NK-92 (cell line): Measurements from ENCODE around the gene FOXO4.
A peak's percentile ranks its signal among the peaks of the same experiment; 100 is the strongest.
"Not testable (repeated sequence)": the region's sequence is repeated elsewhere in the genome, so short reads cannot be mapped to it uniquely, and the experiment has no call there.

Experiments used
- DNase-seq: peaks from one replicate; lab custom pipeline; 2025; ENCODE audit not compliant: unreplicated experiment; lab: John Stamatoyannopoulos, UW

FOXO4 gene

DNA sequence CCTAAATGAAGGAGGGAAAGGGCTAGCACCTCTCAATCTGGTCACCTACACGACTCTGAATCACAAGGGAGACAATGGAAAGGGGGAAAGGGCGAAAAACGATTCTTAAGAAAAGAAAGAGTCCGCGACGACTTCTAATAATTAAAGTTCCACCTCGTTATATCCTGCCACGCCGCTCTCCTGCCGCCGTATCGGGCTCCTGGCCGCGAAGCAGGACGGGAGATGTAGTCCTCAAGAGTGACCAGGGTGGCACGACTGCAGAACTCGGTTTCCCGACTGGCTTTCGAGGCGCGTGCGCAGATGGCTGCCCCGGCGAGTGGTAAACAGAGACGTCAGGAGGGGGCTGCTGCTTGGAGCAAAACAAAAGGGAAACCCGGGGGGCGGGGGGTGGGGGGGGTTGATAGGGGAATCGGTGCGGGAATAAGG is at the start of gene FOXO4:
Gene FOXO4, plus strand, starts transcription at position 297 of the 426 bp plus-strand sequence. CDS start 678 bp downstream, outside the sequence.
- DNase-seq, result peak; percentile 11

GRCh38 chrX:71047891-71048290 is 47.8 kb upstream of the FOXO4 start:
- not testable (repeated sequence) for DNase-seq

DNA sequence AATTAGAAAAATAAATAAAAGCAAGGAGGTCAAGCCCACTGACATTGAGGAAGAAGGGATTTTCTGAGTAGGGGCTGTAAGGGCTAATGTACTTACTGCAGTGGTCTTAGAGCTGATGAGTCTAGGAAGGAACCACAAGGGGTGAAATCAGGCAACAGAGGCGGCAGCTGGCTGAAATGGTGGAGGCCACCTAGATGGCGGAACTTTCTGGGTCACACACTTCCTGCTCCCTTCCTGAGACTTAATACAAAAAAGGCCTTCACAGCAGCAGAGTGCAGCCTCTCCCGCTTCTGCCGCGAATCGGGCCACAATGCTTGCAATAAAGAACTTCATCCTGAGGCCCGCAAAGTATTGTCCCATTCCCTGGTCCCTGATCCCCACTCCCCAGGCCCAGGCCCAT is 42.9 kb upstream of the FOXO4 start:
- DNase-seq, result no peak

- DNase-seq, result no peak
These were observed 42.4 kb upstream of the FOXO4 start for GRCh38 chrX:71053217-71053621.

DNA sequence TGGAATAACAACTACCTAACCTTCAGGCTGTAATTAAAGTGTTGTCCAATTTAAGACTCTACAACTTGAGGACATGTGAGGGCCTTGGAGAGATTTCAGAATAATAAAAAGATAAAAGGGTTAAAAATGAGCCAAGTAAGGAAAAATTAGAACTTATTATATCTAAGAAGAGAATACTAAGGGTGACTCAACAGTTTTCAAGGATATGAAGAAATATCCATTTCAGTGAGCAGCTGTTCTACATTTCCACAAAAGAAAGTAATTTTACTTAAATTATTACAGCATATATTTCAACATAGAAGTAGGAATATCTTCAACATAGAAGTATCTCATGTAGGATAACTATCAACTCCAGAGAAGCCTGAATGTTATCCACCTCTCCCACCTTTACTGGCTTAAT is 38.8 kb upstream of the FOXO4 start:
- DNase-seq, result no peak

DNA sequence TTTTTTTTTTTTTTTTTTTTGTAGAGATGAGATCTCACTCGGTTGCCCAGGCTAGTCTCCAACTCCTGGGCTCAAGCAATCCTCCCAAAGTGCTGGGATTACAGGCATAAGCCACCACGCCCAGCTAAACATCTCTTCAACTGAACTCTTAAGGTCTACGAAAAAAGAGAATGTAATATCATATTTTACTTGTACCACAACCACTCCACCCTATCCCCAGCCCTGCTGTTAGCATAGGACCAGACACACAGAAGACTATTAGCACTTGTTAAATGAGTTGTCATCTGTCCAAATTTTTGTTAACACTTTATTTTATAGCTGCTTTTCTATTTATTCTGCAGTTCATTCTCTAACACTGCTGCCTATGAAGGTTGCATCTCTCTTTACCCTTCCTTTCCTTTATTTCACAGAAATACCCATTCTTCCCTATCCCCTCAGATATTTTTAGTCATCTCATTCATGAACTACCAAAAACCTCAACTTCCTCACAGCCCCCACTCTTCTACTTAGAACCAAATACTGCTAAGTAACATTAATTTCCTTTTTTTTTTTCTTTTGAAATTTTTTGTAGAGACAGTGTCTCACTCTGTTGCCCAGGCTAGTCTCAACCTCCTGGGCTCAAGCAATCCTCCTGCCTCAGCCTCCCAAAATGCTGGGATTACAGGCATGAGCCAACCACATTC is 37.7 kb upstream of the FOXO4 start:
- no peak for DNase-seq

DNA sequence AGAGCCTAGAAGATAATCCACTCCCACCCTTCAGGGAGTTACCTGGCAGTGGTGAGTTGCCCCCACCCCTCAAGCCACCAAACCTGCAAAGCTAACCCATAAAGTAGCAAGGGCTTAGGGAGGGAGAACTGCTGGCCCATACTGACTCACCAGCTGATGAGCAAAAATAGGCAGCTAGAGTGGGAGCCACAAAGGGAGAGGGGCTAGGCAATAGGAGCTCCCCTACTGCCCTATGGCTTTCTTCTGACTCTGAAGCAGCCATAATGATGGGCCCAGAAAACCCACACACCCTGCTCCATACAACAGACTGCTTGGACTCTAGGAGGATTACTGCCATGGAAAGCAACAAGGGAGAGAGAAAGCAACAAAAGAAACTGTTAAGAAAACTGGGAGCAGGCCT is 35.5 kb upstream of the FOXO4 start:
- DNase-seq, result no peak

GRCh38 chrX:71067089-71067488 is 28.6 kb upstream of the FOXO4 start:
- DNase-seq, result no peak

DNA sequence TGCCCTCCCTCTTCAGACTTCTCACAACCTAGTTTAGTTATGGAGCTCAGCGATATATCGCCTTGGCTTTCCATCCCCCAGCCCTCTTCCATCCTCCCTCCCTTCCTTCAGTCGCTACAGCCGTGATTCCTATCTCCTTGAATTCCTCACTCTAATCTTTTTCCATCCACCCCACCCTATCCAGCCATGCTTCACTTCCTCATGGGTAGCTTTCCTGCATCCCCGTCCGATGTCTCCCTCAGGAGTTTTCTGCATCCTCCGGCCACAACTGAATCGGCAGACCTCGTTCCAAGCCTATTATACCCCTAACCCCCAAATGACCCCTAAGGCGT is 28.0 kb upstream of the FOXO4 start:
- DNase-seq, result no peak

- peak; percentile 16 for DNase-seq
These were observed 27.4 kb upstream of the FOXO4 start, which contains the start of gene SNX12 for GRCh38 chrX:71068044-71068918. SNX12 (minus strand) TSS chrX:71068334; CDS start chrX:71068306, 28 bp downstream.

GRCh38 chrX:71070531-71070930 is 25.1 kb upstream of the FOXO4 start:
- DNase-seq, result no peak

GRCh38 chrX:71081330-71082123 is 14.1 kb upstream of the FOXO4 start:
- no peak for DNase-seq

DNA sequence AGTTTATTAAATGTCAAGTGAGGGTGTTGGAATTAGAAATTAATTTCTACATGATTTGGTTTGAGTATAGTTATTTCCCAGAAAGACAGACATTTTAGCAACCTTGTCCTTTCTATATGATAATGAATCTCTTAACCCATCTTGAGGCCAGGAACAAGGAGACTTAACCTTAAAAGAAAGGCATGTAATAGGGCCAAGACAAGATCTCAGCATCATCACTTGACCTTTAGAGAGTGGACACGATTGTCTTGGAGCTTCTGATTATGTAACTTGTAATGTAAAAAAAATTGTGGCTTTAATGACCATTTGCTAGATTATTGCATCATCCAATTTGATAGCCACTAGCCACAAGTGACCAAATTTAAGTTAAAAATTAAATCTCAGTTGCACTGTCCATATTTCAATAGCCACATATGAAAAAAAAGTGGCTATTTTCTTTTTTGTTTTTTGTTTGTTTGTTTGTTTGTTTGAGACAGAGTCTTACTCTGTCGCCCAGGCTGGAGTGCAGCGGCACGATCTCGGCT is 13.5 kb upstream of the FOXO4 start:
- no peak for DNase-seq

GRCh38 chrX:71082822-71083221 is 12.8 kb upstream of the FOXO4 start:
- no peak for DNase-seq

- DNase-seq, result no peak
These were observed 9.8 kb upstream of the FOXO4 start for GRCh38 chrX:71085900-71086299.

DNA sequence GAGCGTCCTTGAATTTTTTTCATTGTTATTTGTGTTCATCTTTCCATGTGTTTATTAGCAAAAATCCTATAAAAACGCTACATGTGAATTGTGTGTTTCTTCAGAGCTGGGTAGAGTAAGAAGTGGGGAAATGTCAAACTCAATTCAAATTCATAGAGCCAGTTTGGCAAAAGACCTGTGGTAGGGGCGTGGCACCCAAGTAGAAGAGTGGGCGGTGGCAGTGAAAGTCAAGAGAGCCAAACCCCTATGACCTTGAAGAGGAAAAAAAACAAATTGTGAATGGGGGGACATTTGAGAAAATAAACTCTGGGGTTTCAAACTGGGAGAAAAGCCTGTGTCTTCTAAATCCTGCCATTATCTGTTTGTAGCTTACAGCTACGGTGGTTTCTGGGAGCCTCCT is 4.4 kb upstream of the FOXO4 start:
- no peak for DNase-seq

- no peak for DNase-seq
These were observed 618 bp upstream of the FOXO4 start for GRCh38 chrX:71095033-71095432.

DNA sequence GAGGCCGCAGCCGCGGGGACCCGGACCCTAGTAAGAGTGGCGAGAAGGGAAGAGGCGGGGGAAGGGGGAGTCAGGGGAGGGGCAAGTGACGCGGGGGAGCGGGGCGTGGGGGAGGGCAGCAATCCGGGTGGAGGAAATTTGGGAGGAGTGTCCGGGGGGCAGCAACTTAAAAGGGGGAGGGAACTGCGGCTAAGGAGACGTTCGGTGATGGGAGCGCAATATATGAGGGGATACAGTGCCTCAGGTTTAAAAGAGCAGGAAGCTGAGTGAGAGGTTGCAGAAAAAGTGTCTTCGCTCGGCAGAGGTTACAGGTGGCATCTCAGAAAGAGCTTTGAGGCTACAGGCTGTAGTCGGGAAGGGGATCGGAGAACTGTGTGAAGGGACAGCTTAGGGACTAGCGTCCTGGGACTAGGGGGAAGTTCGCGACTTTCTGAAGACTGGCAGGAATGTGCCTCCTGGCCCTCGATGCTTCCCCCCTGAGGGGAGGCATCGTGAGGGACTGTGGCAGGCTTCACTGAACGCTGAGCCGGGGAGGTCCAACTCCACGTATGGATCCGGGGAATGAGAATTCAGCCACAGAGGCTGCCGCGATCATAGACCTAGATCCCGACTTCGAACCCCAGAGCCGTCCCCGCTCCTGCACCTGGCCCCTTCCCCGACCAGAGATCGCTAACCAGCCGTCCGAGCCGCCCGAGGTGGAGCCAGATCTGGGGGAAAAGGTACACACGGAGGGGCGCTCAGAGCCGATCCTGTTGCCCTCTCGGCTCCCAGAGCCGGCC is 519 bp downstream of the FOXO4 start:
- no peak for DNase-seq

DNA sequence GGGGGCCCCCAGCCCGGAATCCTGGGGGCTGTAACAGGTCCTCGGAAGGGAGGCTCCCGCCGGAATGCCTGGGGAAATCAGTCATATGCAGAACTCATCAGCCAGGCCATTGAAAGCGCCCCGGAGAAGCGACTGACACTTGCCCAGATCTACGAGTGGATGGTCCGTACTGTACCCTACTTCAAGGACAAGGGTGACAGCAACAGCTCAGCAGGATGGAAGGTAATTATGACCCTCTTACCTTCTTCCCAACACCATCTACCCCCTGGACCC is 1.0 kb downstream of the FOXO4 start:
- no peak for DNase-seq

DNA sequence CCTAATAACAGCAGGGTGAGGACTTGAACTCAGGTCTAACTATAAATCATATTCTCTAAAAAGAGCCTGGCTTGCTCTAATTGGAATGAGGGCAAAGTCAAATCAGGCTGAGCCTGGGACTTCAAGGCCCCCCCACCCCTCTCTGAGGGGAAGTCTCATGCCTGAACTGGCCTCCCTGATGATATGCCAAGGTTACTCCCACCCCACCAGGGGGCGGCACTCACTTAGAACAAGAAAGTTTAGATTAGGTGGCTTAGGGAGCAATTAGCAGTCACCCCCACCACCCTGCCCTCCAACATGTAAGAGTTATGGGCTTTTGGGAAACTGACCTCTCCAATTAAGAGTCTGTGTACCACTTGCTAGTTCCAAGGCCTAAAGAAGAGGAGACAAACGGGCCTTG is 2.7 kb downstream of the FOXO4 start:
- peak; percentile 6 for DNase-seq
